Activated CD8-positive, alpha-beta T cell treated with anti-CD3 and anti-CD28 coated beads, Interleukin-2, amount 10 ng/mL, durations not matched to agents 7 days and 5 days (primary cell): ENCODE data around the gene ANKRD28. TPM values are rescaled to one million over a fixed set of nuclear protein-coding genes. Genes with fewer than 3 reads are reported as not detected.
"Not testable (repeated sequence)": the region's sequence is repeated elsewhere in the genome, so short reads cannot be mapped to it uniquely, and the experiment has no call there.

Source experiments
- ATAC-seq: fragments of 150-1000 bp; cut with Tn5 transposase; one replicate; pipeline ENCODE4 v1.10.0; 2021; ENCODE audit warnings: moderate library complexity
- CTCF ChIA-PET: fragments of 350-600 bp; sonication (Branson Sonifier 250); formaldehyde crosslinking; loops from one replicate; lab custom pipeline; 2021; ENCODE audit warnings: antibody characterized with exemption; lab: Charles Lee
- POLR2A ChIA-PET: fragments of 350-600 bp; sonication (Branson Sonifier 250); formaldehyde crosslinking; loops from one replicate; lab custom pipeline; 2021; ENCODE audit warnings: antibody characterized with exemption; lab: Charles Lee
- DNase-seq: peaks from one replicate; pipeline ENCODE4 v3.0.0-alpha.2; 2020
- H3K27ac Mint-ChIP-seq: one replicate; pipeline ENCODE4 v1.8.0; 2021; ENCODE audit warnings: mild to moderate bottlenecking, mixed read lengths
- H3K27me3 Mint-ChIP-seq: one replicate; pipeline ENCODE4 v1.8.0; 2021; ENCODE audit warnings: low read depth, mixed read lengths
- H3K36me3 Mint-ChIP-seq: one replicate; pipeline ENCODE4 v1.8.0; 2021; ENCODE audit warnings: low read depth, mixed read lengths
- H3K4me1 Mint-ChIP-seq: one replicate; pipeline ENCODE4 v1.8.0; 2021; ENCODE audit warnings: low read depth, mixed read lengths
- H3K4me3 Mint-ChIP-seq: one replicate; pipeline ENCODE4 v1.8.0; 2021; ENCODE audit warnings: mild to moderate bottlenecking, mixed read lengths
- H3K9me3 Mint-ChIP-seq: one replicate; pipeline ENCODE4 v1.8.0; 2022; ENCODE audit warnings: mixed read lengths; ENCODE audit not compliant: insufficient read depth
- total RNA-seq, 2 experiments: library from RNA; stranded (reverse); gene quantifications; one replicate each; pipeline ENCODE4 v1.2.3, GENCODE V29; 2021

Gene ANKRD28
- total RNA-seq, 2 experiments from 2014 or later, result 30.7 to 37.7 TPM

- DNase-seq (no peak), ATAC-seq (no peak)
- no peak overlapping the region for H3K27ac Mint-ChIP-seq
- no peak overlapping the region for H3K4me3 Mint-ChIP-seq
- H3K4me1 Mint-ChIP-seq, result peaks cover 56% of the 10 kb centered on the region
- no peaks in the 10 kb centered on the region for H3K9me3 Mint-ChIP-seq
- H3K36me3 Mint-ChIP-seq, result no peaks in the 10 kb centered on the region
- no peaks in the 10 kb centered on the region for H3K27me3 Mint-ChIP-seq
- ChIA-PET POLR2A (no interaction called here), CTCF (interaction anchor here (0.9 to 12.9 kb wide), 7 partner anchors 9 to 181 kb away, joined by 3 to 207 read pairs (median 3); no protein-coding TSS in a partner anchor)
Measured at GRCh38 chr3:15633766-15634598, 163.8 kb downstream of the ANKRD28 start.

GRCh38 chr3:15633159-15633558, 164.6 kb downstream of the ANKRD28 start:
- no peak for ATAC-seq
- Mint-ChIP-seq H3K4me1 (peaks cover 48% of the 10 kb centered on the region), H3K27ac (no peak overlapping the region), H3K4me3 (no peak overlapping the region), H3K36me3 (no peaks in the 10 kb centered on the region), H3K27me3 (no peaks in the 10 kb centered on the region), H3K9me3 (no peaks in the 10 kb centered on the region)
- no peak for DNase-seq
- ChIA-PET CTCF (interaction anchor here (0.9 to 12.9 kb wide), 5 partner anchors 35 to 176 kb away, joined by 3 to 207 read pairs (median 3); no protein-coding TSS in a partner anchor), POLR2A (no interaction called here)

- ChIA-PET CTCF (interaction anchor here (12.9 kb wide), 1 partner anchor 177 kb away, joined by 207 read pairs; no protein-coding TSS in a partner anchor), POLR2A (no interaction called here)
- Mint-ChIP-seq H3K4me1 (peaks cover 39% of the 10 kb centered on the region), H3K36me3 (no peaks in the 10 kb centered on the region), H3K4me3 (no peak overlapping the region), H3K27me3 (no peaks in the 10 kb centered on the region), H3K9me3 (no peaks in the 10 kb centered on the region), H3K27ac (no peak overlapping the region)
- ATAC-seq (no peak), DNase-seq (no peak)
Measured at GRCh38 chr3:15632212-15632580, 165.6 kb downstream of the ANKRD28 start.

- no peak overlapping the region for H3K4me3 Mint-ChIP-seq
- H3K9me3 Mint-ChIP-seq, result no peaks in the 10 kb centered on the region
- H3K27me3 Mint-ChIP-seq, result no peaks in the 10 kb centered on the region
- ChIA-PET POLR2A (no interaction called here), CTCF (interaction anchor here (1.0 to 12.9 kb wide), 7 partner anchors 9 to 185 kb away, joined by 3 to 207 read pairs (median 7); no protein-coding TSS in a partner anchor)
- no peak for DNase-seq
- H3K36me3 Mint-ChIP-seq, result no peaks in the 10 kb centered on the region
- H3K4me1 Mint-ChIP-seq, result peaks cover 33% of the 10 kb centered on the region
- H3K27ac Mint-ChIP-seq, result no peak overlapping the region
- ATAC-seq, result no peak
Measured at GRCh38 chr3:15631426-15632211, 166.2 kb downstream of the ANKRD28 start.

GRCh38 chr3:15630646-15631350, 167.0 kb downstream of the ANKRD28 start:
- POLR2A ChIA-PET, result no interaction called here
- CTCF ChIA-PET, result interaction anchor here (0.6 to 12.9 kb wide), 21 partner anchors 8 to 189 kb away, joined by 3 to 207 read pairs (median 4); partner anchors contain the start of gene ANKRD28
- Mint-ChIP-seq H3K4me3 (no peak overlapping the region), H3K4me1 (peaks cover 26% of the 10 kb centered on the region), H3K36me3 (no peaks in the 10 kb centered on the region), H3K9me3 (no peaks in the 10 kb centered on the region), H3K27ac (no peak overlapping the region), H3K27me3 (no peaks in the 10 kb centered on the region)
- ATAC-seq, result peak; percentile 20
- DNase-seq, result no peak

- CTCF ChIA-PET, result interaction anchor here (0.7 to 12.9 kb wide), 24 partner anchors 14 to 232 kb away, joined by 3 to 207 read pairs (median 4); partner anchors contain the start of gene ANKRD28
- no peaks in the 10 kb centered on the region for H3K27me3 Mint-ChIP-seq
- peak overlapping the region; percentile 42 for H3K4me3 Mint-ChIP-seq
- no peaks in the 10 kb centered on the region for H3K9me3 Mint-ChIP-seq
- DNase-seq (peak; percentile 84), ATAC-seq (peak; percentile 99)
- no peaks in the 10 kb centered on the region for H3K36me3 Mint-ChIP-seq
- POLR2A ChIA-PET, result no interaction called here
- H3K27ac Mint-ChIP-seq, result no peak overlapping the region
- peaks cover 24% of the 10 kb centered on the region for H3K4me1 Mint-ChIP-seq
Measured at GRCh38 chr3:15629860-15630597, 167.8 kb downstream of the ANKRD28 start.

- H3K27ac Mint-ChIP-seq, result no peak overlapping the region
- H3K4me3 Mint-ChIP-seq, result no peak overlapping the region
- ATAC-seq (no peak), DNase-seq (no peak)
- no peaks in the 10 kb centered on the region for H3K27me3 Mint-ChIP-seq
- POLR2A ChIA-PET, result no interaction called here
- H3K36me3 Mint-ChIP-seq, result no peaks in the 10 kb centered on the region
- CTCF ChIA-PET, result interaction anchor here (0.8 to 12.9 kb wide), 7 partner anchors 22 to 233 kb away, joined by 3 to 207 read pairs (median 4); no protein-coding TSS in a partner anchor
- H3K9me3 Mint-ChIP-seq, result no peaks in the 10 kb centered on the region
- H3K4me1 Mint-ChIP-seq, result peaks cover 34% of the 10 kb centered on the region
Measured at GRCh38 chr3:15628967-15629366, 168.8 kb downstream of the ANKRD28 start.

- peaks cover 44% of the 10 kb centered on the region for H3K9me3 Mint-ChIP-seq
- POLR2A ChIA-PET, result interaction anchor here (0.7 kb wide), 1 partner anchor 107 kb away, joined by 5 read pairs; no protein-coding TSS in a partner anchor
- no peaks in the 10 kb centered on the region for H3K27me3 Mint-ChIP-seq
- CTCF ChIA-PET, result interaction anchor here (1.0 to 1.6 kb wide), 2 partner anchors 7 to 10 kb away, joined by 3 to 4 read pairs; no protein-coding TSS in a partner anchor
- no peak overlapping the region for H3K4me3 Mint-ChIP-seq
- no peak for DNase-seq
- no peak overlapping the region for H3K27ac Mint-ChIP-seq
- ATAC-seq, result no peak
- H3K4me1 Mint-ChIP-seq, result peaks cover 16% of the 10 kb centered on the region
- H3K36me3 Mint-ChIP-seq, result peaks cover 28% of the 10 kb centered on the region
Measured at GRCh38 chr3:15623535-15624440, 174.0 kb downstream of the ANKRD28 start.

- H3K4me3 Mint-ChIP-seq, H3K27me3 Mint-ChIP-seq, H3K27ac Mint-ChIP-seq, POLR2A ChIA-PET, DNase-seq, ATAC-seq, CTCF ChIA-PET: not testable (repeated sequence)
- Mint-ChIP-seq H3K36me3 (peaks cover 28% of the 10 kb centered on the region), H3K9me3 (peaks cover 46% of the 10 kb centered on the region), H3K4me1 (peaks cover 13% of the 10 kb centered on the region)
Measured at GRCh38 chr3:15619659-15620464, 177.9 kb downstream of the ANKRD28 start.
